Measurements from ENCODE around the gene KRTAP21-1. TPM values are rescaled to one million over a fixed set of nuclear protein-coding genes. Genes with fewer than 3 reads are reported as not detected.

KRTAP21-1 gene
- total and polyA plus RNA-seq, 12 donors: not detected

- 73 to 85% methylated on average over 3 of the region's 3 CpGs for WGBS, 2 donors
- Histone ChIP-seq H3K4me1 (no peaks in the 10 kb centered on the region), H3K36me3 (no peaks in the 10 kb centered on the region), H3K9me3 (peaks cover 0 to 4% (median 0%) of the 10 kb centered on the region in 11 donors), H3K27ac (no peak within 1 kb of the TSS), H3K27me3 (no peaks in the 10 kb centered on the region), H3K4me3 (no peak within 1 kb of the TSS)
- ATAC-seq (no peak), DNase-seq (no peak)
- no peak for TF ChIP-seq CTCF (IDR thresholded peaks at IDR 0.05)
- intact Hi-C loops (cut with DNase I): no loop called here
These were observed 36.9 kb downstream of the KRTAP21-1 start, which contains the start of gene KRTAP21-3 for GRCh38 chr21:30718239-30718909. Gene KRTAP21-3, minus strand, starts transcription at chr21:30718777. Its CDS starts 18 bp downstream, at chr21:30718759.

- Histone ChIP-seq H3K4me1 (no peaks in the 10 kb centered on the region), H3K9me3 (peaks cover 0 to 14% (median 5%) of the 10 kb centered on the region in 11 donors), H3K4me3 (no peak overlapping the region), H3K27me3 (no peaks in the 10 kb centered on the region), H3K36me3 (no peaks in the 10 kb centered on the region), H3K27ac (no peak overlapping the region)
- DNase-seq: no peak
- intact Hi-C loops (cut with DNase I): no loop called here
- TF ChIP-seq CTCF (IDR thresholded peaks at IDR 0.05): no peak
- no peak for ATAC-seq
- WGBS, 2 donors: 85 to 91% methylated on average over 2 of the region's 2 CpGs
These were observed 38.1 kb downstream of the KRTAP21-1 start for GRCh38 chr21:30717105-30717504.

GRCh38 chr21:30714946-30715345 lies 40.3 kb downstream of the KRTAP21-1 start:
- no peak overlapping the region for H3K27ac ChIP-seq
- WGBS, 2 donors: 74 to 81% methylated on average over 2 of the region's 2 CpGs
- no peak for ATAC-seq
- no peaks in the 10 kb centered on the region for H3K4me1 ChIP-seq
- intact Hi-C loops (cut with DNase I): no loop called here
- no peak overlapping the region for H3K4me3 ChIP-seq
- H3K27me3 ChIP-seq: no peaks in the 10 kb centered on the region
- H3K9me3 ChIP-seq: peaks cover 0 to 25% (median 10%) of the 10 kb centered on the region in 11 donors
- H3K36me3 ChIP-seq: no peaks in the 10 kb centered on the region
- TF ChIP-seq CTCF (IDR thresholded peaks at IDR 0.05): no peak
- no peak for DNase-seq

- Histone ChIP-seq H3K27ac (no peak overlapping the region), H3K4me1 (no peaks in the 10 kb centered on the region), H3K4me3 (no peak overlapping the region), H3K36me3 (no peaks in the 10 kb centered on the region), H3K27me3 (no peaks in the 10 kb centered on the region), H3K9me3 (peaks cover 0 to 25% (median 10%) of the 10 kb centered on the region in 11 donors)
- intact Hi-C loops (cut with DNase I): no loop called here
- TF ChIP-seq CTCF (IDR thresholded peaks at IDR 0.05): no peak
- 70 to 74% methylated on average over 3 of the region's 3 CpGs for WGBS, 2 donors
- DNase-seq (no peak), ATAC-seq (no peak)
These were observed 40.8 kb downstream of the KRTAP21-1 start for GRCh38 chr21:30714456-30714855.

All from heart right ventricle (tissue), 16 donors.